Gastroesophageal sphincter (tissue), 4 donors: ENCODE measurements around the gene CARD16. TPM values are rescaled to one million over a fixed set of nuclear protein-coding genes. Genes with fewer than 3 reads are reported as not detected.
"Not testable (repeated sequence)": the region's sequence is repeated elsewhere in the genome, so short reads cannot be mapped to it uniquely, and the experiment has no call there.

Source experiments
- ATAC-seq: fragments of 150-250 bp; one replicate; pipeline ENCODE4 v1.9.1; 2016; ENCODE audit warnings: mild to moderate bottlenecking, moderate library complexity
- H3K27ac ChIP-seq, 4 donors: fragments of 200-600 bp; sonication (generic) in 3 of 4; 1 replicate in 3 of 4; 2 replicates in 1 of 4; pipeline ENCODE4 v1.5.1; 2016 to 2019
- H3K27me3 ChIP-seq: fragments of 200-600 bp; sonication (generic); one replicate; pipeline ENCODE4 v1.5.1; 2019
- H3K36me3 ChIP-seq, 2 donors: fragments of 200-600 bp; sonication (generic); one replicate each; pipeline ENCODE4 v1.5.1; 2019; ENCODE audit warnings: control low read depth in 1 of 2
- H3K4me1 ChIP-seq, 3 donors: fragments of 200-600 bp; sonication (generic); 1 replicate in 2 of 3; 2 replicates in 1 of 3; pipeline ENCODE4 v1.5.1; 2016 to 2019; ENCODE audit warnings: control low read depth in 2 of 3
- H3K4me3 ChIP-seq, 2 donors: fragments of 200-600 bp; sonication (generic); one replicate each; pipeline ENCODE4 v1.5.1; 2019; ENCODE audit warnings: mild to moderate bottlenecking in 1 of 2, moderate library complexity in 1 of 2
- H3K9me3 ChIP-seq, 3 donors: fragments of 200-600 bp; sonication (generic); one replicate each; pipeline ENCODE4 v1.5.1; 2017 to 2019; ENCODE audit warnings: control low read depth in 2 of 3
- CTCF ChIP-seq, 4 experiments: fragments of 200-600 bp in 2 of 4; fragments of 450-650 bp in 2 of 4; sonication (generic) in 1 of 4; IDR thresholded peaks; one replicate each; pipeline ENCODE4 v1.5.1; 2017 to 2019; ENCODE audit warnings: antibody characterized with exemption in 4 of 4, mild to moderate bottlenecking in 2 of 4, moderate library complexity in 2 of 4
- EP300 ChIP-seq: sonication (generic); formaldehyde crosslinking; IDR thresholded peaks from one replicate; pipeline ENCODE4 v1.6.1; 2017; ENCODE audit warnings: antibody characterized with exemption, mild to moderate bottlenecking
- POLR2A ChIP-seq, 2 donors: fragments of 450-650 bp; IDR thresholded peaks; one replicate each; pipeline ENCODE4 v1.6.1; 2017; ENCODE audit warnings: antibody characterized with exemption in 2 of 2, mild to moderate bottlenecking in 2 of 2, moderate library complexity in 1 of 2
- POLR2AphosphoS5 ChIP-seq: sonication (generic); formaldehyde crosslinking; IDR thresholded peaks from one replicate; pipeline ENCODE4 v1.6.1; 2017; ENCODE audit warnings: antibody characterized with exemption
- WGBS, 2 donors: methylation state at CpG; one replicate each; pipeline ENCODE4 v1.1.5; 2018; ENCODE audit warnings: low coverage in 1 of 2; 5-methylcytosine and 5-hydroxymethylcytosine counted together
- total RNA-seq, 4 donors: library from RNA; depleted of rRNA; stranded (reverse); fragments of >200 nt; gene quantifications; one replicate each; pipeline ENCODE4 v1.1.0, GENCODE V29; 2016

The CARD16 gene
- total RNA-seq, 4 donors from 2014 or later, result 3.0 to 4.3 (median 3.3) TPM

- Histone ChIP-seq H3K4me3 (no peak overlapping the region), H3K27me3 (no peaks in the 10 kb centered on the region), H3K36me3 (no peaks in the 10 kb centered on the region), H3K4me1 (no peaks in the 10 kb centered on the region), H3K27ac (no peak overlapping the region), H3K9me3 (no peaks in the 10 kb centered on the region)
- WGBS, 2 donors, result 80 to 94% methylated on average over 1 to 2 of the region's 2 CpGs
- TF ChIP-seq POLR2A (IDR thresholded peaks at IDR 0.05) (no peak), CTCF (IDR thresholded peaks at IDR 0.05) (no peak)
- ATAC-seq, result no peak
Observed at GRCh38 chr11:105074166-105074530, 29.0 kb upstream of the CARD16 start.

GRCh38 chr11:105073456-105074165 is 28.5 kb upstream of the CARD16 start:
- WGBS, 2 donors, result 100% methylated on average over 1 of the region's 1 CpG; no CpG with 5 or more reads in 1 of the 2 donors
- no peak for TF ChIP-seq POLR2AphosphoS5
- TF ChIP-seq POLR2A (IDR thresholded peaks at IDR 0.05), result no peak
- no peak for TF ChIP-seq CTCF (IDR thresholded peaks at IDR 0.05)
- no peak for TF ChIP-seq EP300
- Histone ChIP-seq H3K4me3 (no peak overlapping the region), H3K4me1 (no peaks in the 10 kb centered on the region), H3K9me3 (no peaks in the 10 kb centered on the region), H3K27me3 (no peaks in the 10 kb centered on the region), H3K36me3 (no peaks in the 10 kb centered on the region), H3K27ac (no peak overlapping the region)
- no peak for ATAC-seq

- H3K27ac ChIP-seq, H3K36me3 ChIP-seq, H3K4me3 ChIP-seq, ATAC-seq, H3K4me1 ChIP-seq, H3K27me3 ChIP-seq, H3K9me3 ChIP-seq: not testable (repeated sequence)
- 57 to 80% methylated on average over 1 of the region's 2 CpGs for WGBS, 2 donors
Observed at GRCh38 chr11:105072080-105072479, 26.9 kb upstream of the CARD16 start.

- TF ChIP-seq POLR2A (IDR thresholded peaks at IDR 0.05) (no peak), EP300 (no peak), CTCF (IDR thresholded peaks at IDR 0.05) (no peak), POLR2AphosphoS5 (no peak)
- no peaks in the 10 kb centered on the region for H3K4me1 ChIP-seq
- H3K4me3 ChIP-seq, result no peak overlapping the region
- ATAC-seq, result no peak
- H3K27me3 ChIP-seq, result no peaks in the 10 kb centered on the region
- H3K27ac ChIP-seq, result no peak overlapping the region
- WGBS, 2 donors, result 72 to 100% methylated on average over 1 to 4 of the region's 4 CpGs
- no peaks in the 10 kb centered on the region for H3K36me3 ChIP-seq
- no peaks in the 10 kb centered on the region for H3K9me3 ChIP-seq
Observed at GRCh38 chr11:105071089-105071732, 26.1 kb upstream of the CARD16 start.

- H3K27ac ChIP-seq, result no peak overlapping the region
- H3K27me3 ChIP-seq, result no peaks in the 10 kb centered on the region
- H3K9me3 ChIP-seq, result no peaks in the 10 kb centered on the region
- no peaks in the 10 kb centered on the region for H3K4me1 ChIP-seq
- TF ChIP-seq EP300 (no peak), POLR2AphosphoS5 (no peak), POLR2A (IDR thresholded peaks at IDR 0.05) (no peak), CTCF (IDR thresholded peaks at IDR 0.05) (no peak)
- H3K36me3 ChIP-seq, result no peaks in the 10 kb centered on the region
- WGBS, 2 donors, result 78 to 91% methylated on average over 4 of the region's 4 CpGs
- no peak for ATAC-seq
- no peak overlapping the region for H3K4me3 ChIP-seq
Observed at GRCh38 chr11:105070306-105070705, 25.2 kb upstream of the CARD16 start.

- H3K9me3 ChIP-seq, H3K4me1 ChIP-seq, H3K36me3 ChIP-seq, H3K4me3 ChIP-seq, H3K27me3 ChIP-seq, ATAC-seq, H3K27ac ChIP-seq: not testable (repeated sequence)
- 0 to 96% methylated on average over 1 to 2 of the region's 2 CpGs for WGBS, 2 donors
Observed at GRCh38 chr11:105069749-105070148, 24.6 kb upstream of the CARD16 start.

- not testable (repeated sequence) for H3K27me3 ChIP-seq, H3K4me3 ChIP-seq, H3K27ac ChIP-seq, ATAC-seq, H3K36me3 ChIP-seq, H3K9me3 ChIP-seq, H3K4me1 ChIP-seq
- 38 to 49% methylated on average over 8 to 9 of the region's 9 CpGs for WGBS, 2 donors
Observed at GRCh38 chr11:105063245-105063941, 18.3 kb upstream of the CARD16 start.
